H1 (cell line): ENCODE data around the gene GLMP. TPM values are rescaled to one million over a fixed set of nuclear protein-coding genes. Genes with fewer than 3 reads are reported as not detected.

Experiments used
- CTCF ChIA-PET: fragments of 300-600 bp; sonication (Branson Sonifier 250); formaldehyde crosslinking; loops from one replicate; lab custom pipeline; 2021; ENCODE audit not compliant: partially characterized antibody; lab: Charles Lee
- POLR2A ChIA-PET: fragments of 300-600 bp; sonication (Branson Sonifier 250); formaldehyde crosslinking; loops from one replicate; lab custom pipeline; 2021; ENCODE audit warnings: inconsistent platforms; ENCODE audit not compliant: partially characterized antibody; lab: Charles Lee
- DNase-seq, 2 experiments: peaks; one replicate each; pipeline versions ENCODE4 v3.0.0 to v3.0.0-alpha.2; 2010 to 2022; ENCODE audit warnings: low spot score in 2 of 2, low read depth in 1 of 2, mixed read lengths in 1 of 2
- FAIRE-seq: peaks from 2 replicates; lab custom pipeline; 2011; peaks lifted over from hg19 to GRCh38; lab: Jason Lieb, UNC
- H2AFZ ChIP-seq: 2 replicates; pipeline ENCODE4 v1.8.1; 2012; ENCODE audit warnings: low read length, inconsistent platforms
- H2AK5ac ChIP-seq: 2 replicates; pipeline ENCODE4 v1.6.1; 2013; ENCODE audit warnings: low read depth, low read length
- H2BK120ac ChIP-seq: replicated peaks from 2 replicates; pipeline ENCODE3; 2013; ENCODE audit warnings: low read depth, low read length, inconsistent platforms
- H2BK12ac ChIP-seq: 2 replicates; pipeline ENCODE4 v1.6.1; 2013; ENCODE audit warnings: low read depth, low read length
- H2BK15ac ChIP-seq: 2 replicates; pipeline ENCODE4 v1.6.1; 2013; ENCODE audit warnings: low read length
- H2BK20ac ChIP-seq: 2 replicates; pipeline ENCODE4 v1.6.1; 2013; ENCODE audit warnings: low read length
- H2BK5ac ChIP-seq: 2 replicates; pipeline ENCODE4 v1.6.1; 2013; ENCODE audit warnings: low read depth, low read length
- H3K14ac ChIP-seq: 2 replicates; pipeline ENCODE4 v1.6.1; 2013; ENCODE audit warnings: inconsistent platforms; ENCODE audit not compliant: insufficient read length
- H3K18ac ChIP-seq: 2 replicates; pipeline ENCODE4 v1.6.1; 2013; ENCODE audit warnings: low read length; ENCODE audit errors: extremely low read depth
- H3K23ac ChIP-seq: 2 replicates; pipeline ENCODE4 v1.6.1; 2013; ENCODE audit warnings: inconsistent platforms; ENCODE audit not compliant: insufficient read length
- H3K23me2 ChIP-seq: 2 replicates; pipeline ENCODE4 v1.6.1; 2013; ENCODE audit warnings: low read depth, low read length
- H3K27ac ChIP-seq: 2 replicates; pipeline ENCODE4 v1.6.1; 2011; ENCODE audit warnings: low read depth, low read length, inconsistent platforms
- H3K27me3 ChIP-seq, 4 experiments: replicated peaks in 1 of 4; 1 replicate in 1 of 4; 2 replicates in 3 of 4; pipeline versions ENCODE4 v1.6.1 to v1.8.1; 2011 to 2013; ENCODE audit warnings: low read length in 3 of 4, mild to moderate bottlenecking in 3 of 4, inconsistent platforms in 2 of 4, mixed read lengths in 2 of 4, moderate library complexity in 1 of 4; ENCODE audit not compliant: control insufficient read depth in 3 of 4, insufficient read depth in 3 of 4; ENCODE audit errors: extremely low read depth in 1 of 4
- H3K36me3 ChIP-seq, 4 experiments: 2 replicates each; pipeline versions ENCODE4 v1.6.1 to v1.8.1; 2011 to 2013; ENCODE audit warnings: mild to moderate bottlenecking in 4 of 4, low read length in 3 of 4, moderate library complexity in 2 of 4, control low read depth in 1 of 4, inconsistent platforms in 1 of 4; ENCODE audit not compliant: insufficient read depth in 4 of 4, control insufficient read depth in 2 of 4
- H3K4ac ChIP-seq: replicated peaks from 2 replicates; pipeline ENCODE3; 2013; ENCODE audit warnings: low read length, low read depth, mixed read lengths, inconsistent platforms; ENCODE audit not compliant: insufficient read length
- H3K4me1 ChIP-seq, 4 experiments: replicated peaks in 1 of 4; 1 replicate in 1 of 4; 2 replicates in 3 of 4; pipeline versions ENCODE4 v1.6.1 to v1.8.1; 2011 to 2013; ENCODE audit warnings: low read length in 3 of 4, inconsistent platforms in 2 of 4, mixed read lengths in 1 of 4; ENCODE audit not compliant: insufficient read depth in 4 of 4, control insufficient read depth in 3 of 4
- H3K4me2 ChIP-seq, 2 experiments: 2 replicates each; pipeline versions ENCODE4 v1.6.1 to v1.8.1; 2011 to 2013; ENCODE audit warnings: low read depth in 2 of 2, low read length in 2 of 2, control low read depth in 1 of 2, inconsistent platforms in 1 of 2, mild to moderate bottlenecking in 1 of 2; ENCODE audit not compliant: insufficient read depth in 1 of 2
- H3K4me3 ChIP-seq, 4 experiments: fragments of 200-600, 300-600 bp in 1 of 4; sonication (generic), shearing (Covaris generic), sonication (Bioruptor Twin) in 1 of 4; 2 replicates each; pipeline versions ENCODE4 v1.5.1 to v1.8.1; 2011 to 2016; ENCODE audit warnings: low read length in 4 of 4, low read depth in 3 of 4, control low read depth in 2 of 4, inconsistent platforms in 2 of 4, mild to moderate bottlenecking in 2 of 4, mixed read lengths in 1 of 4, moderate library complexity in 1 of 4; ENCODE audit not compliant: insufficient read depth in 2 of 4; ENCODE audit errors: extremely low read depth in 1 of 4
- H3K56ac ChIP-seq: replicated peaks from 2 replicates; pipeline ENCODE3; 2013; ENCODE audit warnings: low read depth, mild to moderate bottlenecking, mixed read lengths, low read length, inconsistent platforms; ENCODE audit not compliant: insufficient read length
- H3K79me1 ChIP-seq: 2 replicates; pipeline ENCODE4 v1.6.1; 2013; ENCODE audit warnings: low read depth, low read length, control low read depth
- H3K79me2 ChIP-seq, 2 experiments: 2 replicates each; pipeline versions ENCODE4 v1.6.1 to v1.8.1; 2012 to 2013; ENCODE audit warnings: low read length in 2 of 2, mild to moderate bottlenecking in 2 of 2, inconsistent platforms in 1 of 2; ENCODE audit not compliant: insufficient read depth in 2 of 2, control insufficient read depth in 1 of 2
- H3K9ac ChIP-seq, 4 experiments: replicated peaks in 1 of 4; 1 replicate in 1 of 4; 2 replicates in 3 of 4; pipeline versions ENCODE4 v1.6.1 to v1.8.1; 2011 to 2013; ENCODE audit warnings: low read depth in 3 of 4, low read length in 3 of 4, control low read depth in 2 of 4, mild to moderate bottlenecking in 2 of 4, moderate library complexity in 2 of 4, inconsistent platforms in 1 of 4; ENCODE audit errors: extremely low read depth in 1 of 4
- H3K9me3 ChIP-seq, 2 experiments: 2 replicates each; pipeline versions ENCODE4 v1.6.1 to v1.8.1; 2012 to 2013; ENCODE audit warnings: mild to moderate bottlenecking in 2 of 2, moderate library complexity in 2 of 2, control low read depth in 1 of 2, inconsistent platforms in 1 of 2, low read depth in 1 of 2, low read length in 1 of 2, mixed read lengths in 1 of 2; ENCODE audit not compliant: insufficient read depth in 2 of 2
- H4K20me1 ChIP-seq, 2 experiments: replicated peaks in 1 of 2; 2 replicates each; pipeline versions ENCODE3 to v1.8.1; 2011 to 2013; ENCODE audit warnings: inconsistent platforms in 2 of 2, low read length in 2 of 2, mild to moderate bottlenecking in 1 of 2; ENCODE audit not compliant: insufficient read depth in 2 of 2, control insufficient read depth in 1 of 2
- H4K5ac ChIP-seq: 2 replicates; pipeline ENCODE4 v1.6.1; 2013; ENCODE audit warnings: low read length, low read depth, mixed read lengths, inconsistent platforms; ENCODE audit not compliant: insufficient read length
- H4K8ac ChIP-seq: 2 replicates; pipeline ENCODE4 v1.8.0; 2013; ENCODE audit warnings: mild to moderate bottlenecking, moderate library complexity, low read length, inconsistent platforms; ENCODE audit not compliant: insufficient read depth; ENCODE audit errors: extremely low read depth
- H4K91ac ChIP-seq: replicated peaks from 2 replicates; pipeline ENCODE3; 2013; ENCODE audit warnings: low read length, mixed read lengths, inconsistent platforms; ENCODE audit not compliant: insufficient read length
- BRCA1 ChIP-seq: IDR thresholded peaks from 2 replicates; pipeline ENCODE4 v1.6.1; 2012; ENCODE audit warnings: low read depth, low read length, improper control_type of control experiment
- CBX8 ChIP-seq: fragments of 300-800, 300-1000 bp; sonication (generic); IDR thresholded peaks from 2 replicates; pipeline ENCODE4 v1.7.1; 2016; ENCODE audit warnings: low read depth, low read length, borderline replicate concordance
- CEBPB ChIP-seq: IDR thresholded peaks from 2 replicates; pipeline ENCODE4 v1.6.1; 2012; ENCODE audit warnings: low read depth, low read length
- CREB1 ChIP-seq: IDR thresholded peaks from 2 replicates; pipeline ENCODE4 v1.6.1; 2012; ENCODE audit warnings: inconsistent platforms
- CTBP2 ChIP-seq: IDR thresholded peaks from 2 replicates; pipeline ENCODE4 v1.7.0; 2011; ENCODE audit warnings: borderline replicate concordance, mild to moderate bottlenecking, moderate library complexity, mixed read lengths, low read length; ENCODE audit not compliant: insufficient read depth, insufficient read length
- GTF2F1 ChIP-seq: IDR thresholded peaks from 2 replicates; pipeline ENCODE4 v1.6.1; 2012; ENCODE audit warnings: low read depth, low read length, improper control_type of control experiment, borderline replicate concordance
- NRF1 ChIP-seq: IDR thresholded peaks from 2 replicates; pipeline ENCODE4 v1.6.1; 2011; ENCODE audit warnings: mild to moderate bottlenecking, low read depth, low read length, improper control_type of control experiment
- RAD21 ChIP-seq, 2 experiments: IDR thresholded peaks in 1 of 2; conservative IDR thresholded peaks in 1 of 2; 2 replicates each; pipeline ENCODE4 v1.6.1; 2011; ENCODE audit warnings: low read depth in 2 of 2, low read length in 2 of 2, improper control_type of control experiment in 1 of 2, inconsistent platforms in 1 of 2, mild to moderate bottlenecking in 1 of 2, moderate library complexity in 1 of 2
- RNF2 ChIP-seq: fragments of 200-900, 300-1000 bp; sonication (generic); IDR thresholded peaks from 2 replicates; pipeline ENCODE4 v1.7.1; 2016; ENCODE audit warnings: borderline replicate concordance, low read depth, mild to moderate bottlenecking, antibody characterized with exemption, low read length; ENCODE audit not compliant: poor library complexity, severe bottlenecking; ENCODE audit errors: missing control alignments
- SP1 ChIP-seq: IDR thresholded peaks from 2 replicates; pipeline ENCODE4 v1.6.1; 2011; ENCODE audit warnings: low read depth, low read length
- SP2 ChIP-seq: IDR thresholded peaks from 2 replicates; pipeline ENCODE4 v1.6.1; 2012; ENCODE audit warnings: mild to moderate bottlenecking, low read length, inconsistent platforms
- SUZ12 ChIP-seq: fragments of 200-600 bp; sonication (generic); IDR thresholded peaks from 2 replicates; pipeline ENCODE4 v1.6.1; 2012; ENCODE audit warnings: mild to moderate bottlenecking, inconsistent platforms, low read length, moderate library complexity, mixed read lengths
- YY1 ChIP-seq: IDR thresholded peaks from 2 replicates; pipeline ENCODE4 v1.6.1; 2011; ENCODE audit warnings: low read depth, mild to moderate bottlenecking, low read length
- WGBS, 2 experiments: shearing (Covaris generic) in 1 of 2; methylation state at CpG; one replicate each; pipeline versions ENCODE4 v1.1.6 to v1.1.7; 2013 to 2015; ENCODE audit warnings: low lambda C conversion rate in 2 of 2, mixed read lengths in 2 of 2, inconsistent platforms in 1 of 2, low coverage in 1 of 2, missing lambda C conversion rate in 1 of 2; ENCODE audit not compliant: insufficient replicate concordance in 2 of 2, insufficient coverage in 1 of 2, insufficient read length in 1 of 2; ENCODE audit errors: extremely low coverage in 1 of 2, missing lambda C conversion rate in 1 of 2; 5-methylcytosine and 5-hydroxymethylcytosine counted together
- polyA plus RNA-seq, 7 experiments: library from polyadenylated mRNA; depleted of rRNA in 3 of 7; stranded (reverse) in 5 of 7; unstranded in 2 of 7; fragments of >200 nt in 5 of 7; fragments of 200-250 nt in 2 of 7; gene quantifications; 1 replicate in 5 of 7; 2 replicates in 1 of 7; 4 replicates in 1 of 7; pipeline versions ENCODE4 v1.2.1 to v1.2.3, GENCODE V29; 2011 to 2013; ENCODE audit warnings: missing spikeins in 2 of 7, mixed read lengths in 2 of 7
- total RNA-seq: library from RNA; stranded (reverse); fragmentation: NEBNext Ultra II Directional; extraction: Animal tissue kit (Norgen Biotek cat#: 25700); gene quantifications from 2 replicates; pipeline ENCODE4 v1.2.1, GENCODE V29; 2021
- TF ChIP-seq, protein P1 (sequence below): IDR thresholded peaks from 2 replicates; pipeline ENCODE4 v1.6.1; 2011; ENCODE audit warnings: low read depth, mild to moderate bottlenecking, low read length; ENCODE audit not compliant: insufficient read depth

The GLMP gene
- total and polyA plus RNA-seq, 2 of the 8 experiments (the other 6 are each of a cell fraction or from before 2014, with no cell fraction given), result 48.1 to 59.5 TPM

DNA sequence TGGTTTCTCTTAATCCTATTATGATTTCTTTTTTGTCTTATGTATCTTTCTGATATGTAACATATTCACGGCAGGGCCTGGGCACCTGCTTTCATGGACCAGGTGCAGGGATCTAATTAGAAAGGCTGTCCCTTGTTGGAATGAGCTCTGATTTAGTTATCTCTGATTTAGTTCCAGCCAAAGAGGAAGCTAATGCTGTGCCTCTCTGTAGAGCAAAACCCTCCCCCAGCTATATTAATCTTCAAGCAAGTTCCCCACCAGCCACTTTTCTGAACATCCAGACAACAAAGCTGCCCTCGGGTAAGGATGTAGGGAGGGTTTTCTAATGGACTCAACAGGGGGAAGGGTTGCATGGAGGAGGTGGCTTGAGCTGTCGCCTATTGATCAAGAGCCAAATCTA, 48.9 kb upstream of the GLMP start:
- H2BK5ac ChIP-seq, result no peak overlapping the region
- 0 out of 2 replicates have a peak, but pooled peaks cover 2% of the 10 kb centered on the region for H3K79me1 ChIP-seq
- H2BK120ac ChIP-seq, result no peak overlapping the region
- H3K23me2 ChIP-seq, result no peaks in the 10 kb centered on the region
- H3K4ac ChIP-seq, result no peak overlapping the region
- H4K20me1 ChIP-seq, result no peaks in the 10 kb centered on the region
- no peak overlapping the region for H3K14ac ChIP-seq
- no peak overlapping the region for H3K18ac ChIP-seq
- H3K9me3 ChIP-seq, result no peaks in the 10 kb centered on the region
- H3K79me2 ChIP-seq, result no peaks in the 10 kb centered on the region
- ChIA-PET POLR2A (no interaction called here), CTCF (interaction anchor here (0.6 to 7.3 kb wide), 8 partner anchors 8 to 102 kb away, joined by 3 to 60 read pairs (median 5); no protein-coding TSS in a partner anchor)
- 77% methylated on average over 3 of the region's 3 CpGs; no CpG with 5 or more reads in 1 of the 2 experiments for WGBS, 2 experiments
- no peak overlapping the region for H3K4me3 ChIP-seq
- no peak overlapping the region for H3K4me2 ChIP-seq
- no peak overlapping the region for H2BK20ac ChIP-seq
- H2BK12ac ChIP-seq, result no peak overlapping the region
- H4K91ac ChIP-seq, result no peak overlapping the region
- DNase-seq (no peak), FAIRE-seq (no peak)
- no peak overlapping the region for H2AK5ac ChIP-seq
- H3K9ac ChIP-seq, result no peak overlapping the region
- no peaks in the 10 kb centered on the region for H3K4me1 ChIP-seq
- H4K5ac ChIP-seq, result no peak overlapping the region
- H4K8ac ChIP-seq, result no peak overlapping the region
- no peak overlapping the region for H3K23ac ChIP-seq
- no peak overlapping the region for H3K27ac ChIP-seq
- H2BK15ac ChIP-seq, result no peak overlapping the region
- no peaks in the 10 kb centered on the region for H3K36me3 ChIP-seq
- no peaks in the 10 kb centered on the region for H3K27me3 ChIP-seq
- H3K56ac ChIP-seq, result no peak overlapping the region
- no peak overlapping the region for H2AFZ ChIP-seq
- TF ChIP-seq SP1 (no peak), CTBP2 (no peak), RNF2 (no peak), CREB1 (no peak), SUZ12 (no peak), CBX8 (no peak), BRCA1 (no peak), RAD21 (IDR thresholded peaks at IDR 0.05 in 1 of 2, conservative IDR thresholded peaks at IDR 0.05 in 1 of 2; ENCODE audit: low read depth in 2 of 2, low read length in 2 of 2) (no peak), GTF2F1 (no peak), YY1 (no peak), SP2 (no peak), NRF1 (no peak), CEBPB (no peak)
- TF ChIP-seq, protein P1, sequence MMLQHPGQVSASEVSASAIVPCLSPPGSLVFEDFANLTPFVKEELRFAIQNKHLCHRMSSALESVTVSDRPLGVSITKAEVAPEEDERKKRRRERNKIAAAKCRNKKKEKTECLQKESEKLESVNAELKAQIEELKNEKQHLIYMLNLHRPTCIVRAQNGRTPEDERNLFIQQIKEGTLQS, result no peak
